Measurements from ENCODE around the gene TDRD9.

- no peak for TF ChIP-seq POLR2AphosphoS5 (IDR thresholded peaks at IDR 0.05; ENCODE audit: low read depth, low read length)
- TF ChIP-seq SIN3A (IDR thresholded peaks at IDR 0.05; ENCODE audit: borderline replicate concordance, insufficient read depth, low read length), result no peak
- no peak for TF ChIP-seq TAF1 (IDR thresholded peaks at IDR 0.05; ENCODE audit: borderline replicate concordance, insufficient read depth, low read length)
- TF ChIP-seq REST (IDR thresholded peaks at IDR 0.05; ENCODE audit: insufficient read depth in 1 of 2, low read depth in 2 of 2, low read length in 2 of 2), result no peak
These were observed 158.6 kb downstream of the TDRD9 start for GRCh38 chr14:104086661-104087461.
